A549 treated with Hydrocortisone at 1 μM for 4 hours (cell line): ENCODE measurements around the gene GOLGA8O. TPM values are rescaled to one million over a fixed set of nuclear protein-coding genes. Genes with fewer than 3 reads are reported as not detected.

Experiments
- total RNA-seq: library from RNA; stranded (reverse); fragments of 200-300 nt; extraction: Qiagen RNA extraction; gene quantifications from 5 replicates; pipeline ENCODE4 v1.2.3, GENCODE V29; 2022

The GOLGA8O gene
- total RNA-seq, result 0.13 to 0.33 TPM (median 0.23 TPM) in 5 replicates

GRCh38 chr15:32455534-32455933, at the start of gene GOLGA8O:
Gene GOLGA8O (minus strand): TSS chr15:32455634. CDS start chr15:32455536, 98 bp downstream.

GRCh38 chr15:32403192-32403591, 52.2 kb downstream of the GOLGA8O start, which contains the start of gene GOLGA8K:
Gene GOLGA8K (minus strand): TSS chr15:32403292. CDS start chr15:32403194, 98 bp downstream.

Other genes with a start within 250 kb of the GOLGA8O start
- gene GOLGA8K, start 52.3 kb downstream of the GOLGA8O start, total RNA-seq, result 0.53 to 0.85 TPM (median 0.60 TPM) in 5 replicates
- 0.91 to 1.6 TPM (median 1.3 TPM) in 5 replicates for gene GOLGA8N, start 137.8 kb upstream of the GOLGA8O start, total RNA-seq
- 56.4 to 105 TPM (median 69.8 TPM) in 5 replicates for gene ARHGAP11A, start 159.9 kb upstream of the GOLGA8O start, total RNA-seq
- gene SCG5, start 186.1 kb upstream of the GOLGA8O start, total RNA-seq, result 1.6 to 2.7 TPM (median 2.0 TPM) in 5 replicates